H1 (cell line): Measurements from ENCODE around the gene MELTF. TPM values are rescaled to one million over a fixed set of nuclear protein-coding genes. Genes with fewer than 3 reads are reported as not detected.

Experiments
- CTCF ChIA-PET: fragments of 300-600 bp; sonication (Branson Sonifier 250); formaldehyde crosslinking; loops from one replicate; lab custom pipeline; 2021; ENCODE audit not compliant: partially characterized antibody; lab: Charles Lee
- POLR2A ChIA-PET: fragments of 300-600 bp; sonication (Branson Sonifier 250); formaldehyde crosslinking; loops from one replicate; lab custom pipeline; 2021; ENCODE audit warnings: inconsistent platforms; ENCODE audit not compliant: partially characterized antibody; lab: Charles Lee
- DNase-seq, 2 experiments: peaks; one replicate each; pipeline versions ENCODE4 v3.0.0 to v3.0.0-alpha.2; 2010 to 2022; ENCODE audit warnings: low spot score in 2 of 2, low read depth in 1 of 2, mixed read lengths in 1 of 2
- FAIRE-seq: peaks from 2 replicates; lab custom pipeline; 2011; peaks lifted over from hg19 to GRCh38; lab: Jason Lieb, UNC
- H2AFZ ChIP-seq: 2 replicates; pipeline ENCODE4 v1.8.1; 2012; ENCODE audit warnings: low read length, inconsistent platforms
- H2AK5ac ChIP-seq: 2 replicates; pipeline ENCODE4 v1.6.1; 2013; ENCODE audit warnings: low read depth, low read length
- H2BK120ac ChIP-seq: replicated peaks from 2 replicates; pipeline ENCODE3; 2013; ENCODE audit warnings: low read depth, low read length, inconsistent platforms
- H2BK12ac ChIP-seq: 2 replicates; pipeline ENCODE4 v1.6.1; 2013; ENCODE audit warnings: low read depth, low read length
- H2BK15ac ChIP-seq: 2 replicates; pipeline ENCODE4 v1.6.1; 2013; ENCODE audit warnings: low read length
- H2BK20ac ChIP-seq: 2 replicates; pipeline ENCODE4 v1.6.1; 2013; ENCODE audit warnings: low read length
- H2BK5ac ChIP-seq: 2 replicates; pipeline ENCODE4 v1.6.1; 2013; ENCODE audit warnings: low read depth, low read length
- H3K14ac ChIP-seq: 2 replicates; pipeline ENCODE4 v1.6.1; 2013; ENCODE audit warnings: inconsistent platforms; ENCODE audit not compliant: insufficient read length
- H3K18ac ChIP-seq: 2 replicates; pipeline ENCODE4 v1.6.1; 2013; ENCODE audit warnings: low read length; ENCODE audit errors: extremely low read depth
- H3K23ac ChIP-seq: 2 replicates; pipeline ENCODE4 v1.6.1; 2013; ENCODE audit warnings: inconsistent platforms; ENCODE audit not compliant: insufficient read length
- H3K23me2 ChIP-seq: 2 replicates; pipeline ENCODE4 v1.6.1; 2013; ENCODE audit warnings: low read depth, low read length
- H3K27ac ChIP-seq: 2 replicates; pipeline ENCODE4 v1.6.1; 2011; ENCODE audit warnings: low read depth, low read length, inconsistent platforms
- H3K27me3 ChIP-seq, 4 experiments: replicated peaks in 1 of 4; 1 replicate in 1 of 4; 2 replicates in 3 of 4; pipeline versions ENCODE4 v1.6.1 to v1.8.1; 2011 to 2013; ENCODE audit warnings: low read length in 3 of 4, mild to moderate bottlenecking in 3 of 4, inconsistent platforms in 2 of 4, mixed read lengths in 2 of 4, moderate library complexity in 1 of 4; ENCODE audit not compliant: control insufficient read depth in 3 of 4, insufficient read depth in 3 of 4; ENCODE audit errors: extremely low read depth in 1 of 4
- H3K36me3 ChIP-seq, 4 experiments: 2 replicates each; pipeline versions ENCODE4 v1.6.1 to v1.8.1; 2011 to 2013; ENCODE audit warnings: mild to moderate bottlenecking in 4 of 4, low read length in 3 of 4, moderate library complexity in 2 of 4, control low read depth in 1 of 4, inconsistent platforms in 1 of 4; ENCODE audit not compliant: insufficient read depth in 4 of 4, control insufficient read depth in 2 of 4
- H3K4ac ChIP-seq: replicated peaks from 2 replicates; pipeline ENCODE3; 2013; ENCODE audit warnings: low read length, low read depth, mixed read lengths, inconsistent platforms; ENCODE audit not compliant: insufficient read length
- H3K4me1 ChIP-seq, 4 experiments: replicated peaks in 1 of 4; 1 replicate in 1 of 4; 2 replicates in 3 of 4; pipeline versions ENCODE4 v1.6.1 to v1.8.1; 2011 to 2013; ENCODE audit warnings: low read length in 3 of 4, inconsistent platforms in 2 of 4, mixed read lengths in 1 of 4; ENCODE audit not compliant: insufficient read depth in 4 of 4, control insufficient read depth in 3 of 4
- H3K4me2 ChIP-seq, 2 experiments: 2 replicates each; pipeline versions ENCODE4 v1.6.1 to v1.8.1; 2011 to 2013; ENCODE audit warnings: low read depth in 2 of 2, low read length in 2 of 2, control low read depth in 1 of 2, inconsistent platforms in 1 of 2, mild to moderate bottlenecking in 1 of 2; ENCODE audit not compliant: insufficient read depth in 1 of 2
- H3K4me3 ChIP-seq, 4 experiments: fragments of 200-600, 300-600 bp in 1 of 4; sonication (generic), shearing (Covaris generic), sonication (Bioruptor Twin) in 1 of 4; 2 replicates each; pipeline versions ENCODE4 v1.5.1 to v1.8.1; 2011 to 2016; ENCODE audit warnings: low read length in 4 of 4, low read depth in 3 of 4, control low read depth in 2 of 4, inconsistent platforms in 2 of 4, mild to moderate bottlenecking in 2 of 4, mixed read lengths in 1 of 4, moderate library complexity in 1 of 4; ENCODE audit not compliant: insufficient read depth in 2 of 4; ENCODE audit errors: extremely low read depth in 1 of 4
- H3K56ac ChIP-seq: replicated peaks from 2 replicates; pipeline ENCODE3; 2013; ENCODE audit warnings: low read depth, mild to moderate bottlenecking, mixed read lengths, low read length, inconsistent platforms; ENCODE audit not compliant: insufficient read length
- H3K79me1 ChIP-seq: 2 replicates; pipeline ENCODE4 v1.6.1; 2013; ENCODE audit warnings: low read depth, low read length, control low read depth
- H3K79me2 ChIP-seq, 2 experiments: 2 replicates each; pipeline versions ENCODE4 v1.6.1 to v1.8.1; 2012 to 2013; ENCODE audit warnings: low read length in 2 of 2, mild to moderate bottlenecking in 2 of 2, inconsistent platforms in 1 of 2; ENCODE audit not compliant: insufficient read depth in 2 of 2, control insufficient read depth in 1 of 2
- H3K9ac ChIP-seq, 4 experiments: replicated peaks in 1 of 4; 1 replicate in 1 of 4; 2 replicates in 3 of 4; pipeline versions ENCODE4 v1.6.1 to v1.8.1; 2011 to 2013; ENCODE audit warnings: low read depth in 3 of 4, low read length in 3 of 4, control low read depth in 2 of 4, mild to moderate bottlenecking in 2 of 4, moderate library complexity in 2 of 4, inconsistent platforms in 1 of 4; ENCODE audit errors: extremely low read depth in 1 of 4
- H3K9me3 ChIP-seq, 2 experiments: 2 replicates each; pipeline versions ENCODE4 v1.6.1 to v1.8.1; 2012 to 2013; ENCODE audit warnings: mild to moderate bottlenecking in 2 of 2, moderate library complexity in 2 of 2, control low read depth in 1 of 2, inconsistent platforms in 1 of 2, low read depth in 1 of 2, low read length in 1 of 2, mixed read lengths in 1 of 2; ENCODE audit not compliant: insufficient read depth in 2 of 2
- H4K20me1 ChIP-seq, 2 experiments: replicated peaks in 1 of 2; 2 replicates each; pipeline versions ENCODE3 to v1.8.1; 2011 to 2013; ENCODE audit warnings: inconsistent platforms in 2 of 2, low read length in 2 of 2, mild to moderate bottlenecking in 1 of 2; ENCODE audit not compliant: insufficient read depth in 2 of 2, control insufficient read depth in 1 of 2
- H4K5ac ChIP-seq: 2 replicates; pipeline ENCODE4 v1.6.1; 2013; ENCODE audit warnings: low read length, low read depth, mixed read lengths, inconsistent platforms; ENCODE audit not compliant: insufficient read length
- H4K8ac ChIP-seq: 2 replicates; pipeline ENCODE4 v1.8.0; 2013; ENCODE audit warnings: mild to moderate bottlenecking, moderate library complexity, low read length, inconsistent platforms; ENCODE audit not compliant: insufficient read depth; ENCODE audit errors: extremely low read depth
- H4K91ac ChIP-seq: replicated peaks from 2 replicates; pipeline ENCODE3; 2013; ENCODE audit warnings: low read length, mixed read lengths, inconsistent platforms; ENCODE audit not compliant: insufficient read length
- BCL11A ChIP-seq, 2 experiments: IDR thresholded peaks; one replicate each; pipeline ENCODE4 v1.6.1; 2011; ENCODE audit warnings: low read depth in 2 of 2, low read length in 2 of 2, mild to moderate bottlenecking in 2 of 2
- CEBPB ChIP-seq: IDR thresholded peaks from 2 replicates; pipeline ENCODE4 v1.6.1; 2012; ENCODE audit warnings: low read depth, low read length
- EGR1 ChIP-seq: IDR thresholded peaks from 2 replicates; pipeline ENCODE4 v1.6.1; 2011; ENCODE audit warnings: low read depth, low read length, borderline replicate concordance
- HDAC2 ChIP-seq, 2 experiments: fragments of 300-600 bp in 1 of 2; sonication (generic) in 1 of 2; IDR thresholded peaks; 2 replicates each; pipeline ENCODE4 v1.6.1; 2011 to 2012; ENCODE audit warnings: low read depth in 2 of 2, low read length in 2 of 2, mild to moderate bottlenecking in 2 of 2, moderate library complexity in 2 of 2, borderline replicate concordance in 1 of 2, inconsistent platforms in 1 of 2
- KDM4A ChIP-seq: IDR thresholded peaks from one replicate; pipeline ENCODE4 v1.7.1; 2012; ENCODE audit warnings: low read depth, mild to moderate bottlenecking, moderate library complexity, low read length, inconsistent platforms; ENCODE audit not compliant: severe bottlenecking
- NRF1 ChIP-seq: IDR thresholded peaks from 2 replicates; pipeline ENCODE4 v1.6.1; 2011; ENCODE audit warnings: mild to moderate bottlenecking, low read depth, low read length, improper control_type of control experiment
- SAP30 ChIP-seq: fragments of 300-600 bp; sonication (generic); IDR thresholded peaks from 2 replicates; pipeline ENCODE4 v1.7.1; 2012; ENCODE audit warnings: low read length, moderate library complexity, mild to moderate bottlenecking, inconsistent platforms; ENCODE audit not compliant: insufficient read depth, insufficient replicate concordance
- SP1 ChIP-seq: IDR thresholded peaks from 2 replicates; pipeline ENCODE4 v1.6.1; 2011; ENCODE audit warnings: low read depth, low read length
- SUZ12 ChIP-seq: fragments of 200-600 bp; sonication (generic); IDR thresholded peaks from 2 replicates; pipeline ENCODE4 v1.6.1; 2012; ENCODE audit warnings: mild to moderate bottlenecking, inconsistent platforms, low read length, moderate library complexity, mixed read lengths
- TCF12 ChIP-seq: IDR thresholded peaks from 2 replicates; pipeline ENCODE4 v1.6.1; 2011; ENCODE audit warnings: low read depth, mild to moderate bottlenecking, low read length
- WGBS, 2 experiments: shearing (Covaris generic) in 1 of 2; methylation state at CpG; one replicate each; pipeline versions ENCODE4 v1.1.6 to v1.1.7; 2013 to 2015; ENCODE audit warnings: low lambda C conversion rate in 2 of 2, mixed read lengths in 2 of 2, inconsistent platforms in 1 of 2, low coverage in 1 of 2, missing lambda C conversion rate in 1 of 2; ENCODE audit not compliant: insufficient replicate concordance in 2 of 2, insufficient coverage in 1 of 2, insufficient read length in 1 of 2; ENCODE audit errors: extremely low coverage in 1 of 2, missing lambda C conversion rate in 1 of 2; 5-methylcytosine and 5-hydroxymethylcytosine counted together
- polyA plus RNA-seq, 7 experiments: library from polyadenylated mRNA; depleted of rRNA in 3 of 7; stranded (reverse) in 5 of 7; unstranded in 2 of 7; fragments of >200 nt in 5 of 7; fragments of 200-250 nt in 2 of 7; gene quantifications; 1 replicate in 5 of 7; 2 replicates in 1 of 7; 4 replicates in 1 of 7; pipeline versions ENCODE4 v1.2.1 to v1.2.3, GENCODE V29; 2011 to 2013; ENCODE audit warnings: missing spikeins in 2 of 7, mixed read lengths in 2 of 7
- total RNA-seq: library from RNA; stranded (reverse); fragmentation: NEBNext Ultra II Directional; extraction: Animal tissue kit (Norgen Biotek cat#: 25700); gene quantifications from 2 replicates; pipeline ENCODE4 v1.2.1, GENCODE V29; 2021

Gene MELTF
- total and polyA plus RNA-seq, 2 of the 8 experiments (the other 6 are each of a cell fraction or from before 2014, with no cell fraction given), result 1.7 to 3.5 TPM

DNA sequence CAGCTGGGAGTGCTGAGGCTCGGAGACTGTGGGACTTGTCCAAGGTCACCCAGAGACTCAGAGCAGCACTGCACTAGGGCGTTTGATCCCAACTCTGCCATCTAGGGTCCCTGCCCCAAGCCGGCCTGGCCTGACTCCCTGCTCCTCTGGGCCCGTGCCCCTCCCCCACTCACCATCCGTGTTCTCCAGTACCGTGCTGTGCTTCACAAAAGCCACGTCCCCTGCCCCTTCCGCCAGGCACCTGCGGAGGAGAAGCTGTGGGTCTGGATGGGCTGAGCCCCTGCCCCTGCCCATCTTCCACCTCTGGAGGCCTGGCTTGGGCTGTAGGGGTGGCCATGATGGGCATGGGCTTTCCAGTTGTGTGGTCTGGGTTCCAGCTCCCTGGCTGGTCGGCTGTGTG, 8.4 kb downstream of the MELTF start:
- H3K23me2 ChIP-seq, result no peaks in the 10 kb centered on the region
- H3K36me3 ChIP-seq, result no peaks in the 10 kb centered on the region
- H3K9ac ChIP-seq, result no peak overlapping the region
- H2BK120ac ChIP-seq, result no peak overlapping the region
- no peak overlapping the region for H2AK5ac ChIP-seq
- CTCF ChIA-PET, result interaction anchor here (1.2 to 16.7 kb wide), 4 partner anchors 9 to 36 kb away, joined by 3 to 245 read pairs (median 6); partner anchors contain the start of gene MELTF
- H3K14ac ChIP-seq, result no peak overlapping the region
- H2BK20ac ChIP-seq, result no peak overlapping the region
- 57% methylated on average over 10 of the region's 10 CpGs; no CpG with 5 or more reads in 1 of the 2 experiments for WGBS, 2 experiments
- no peak overlapping the region for H3K4ac ChIP-seq
- H3K27ac ChIP-seq, result no peak overlapping the region
- H3K56ac ChIP-seq, result no peak overlapping the region
- no peaks in the 10 kb centered on the region for H3K79me1 ChIP-seq
- H3K4me3 ChIP-seq, result no peak overlapping the region
- DNase-seq, result peak in 1 of 2 experiments; percentile 56
- H4K20me1 ChIP-seq, result no peaks in the 10 kb centered on the region
- H2AFZ ChIP-seq, result 0 out of 2 replicates have a peak overlapping the region, but pooled peaks have one; percentile 4
- H3K27me3 ChIP-seq, result no peaks in the 10 kb centered on the region
- H4K8ac ChIP-seq, result peak overlapping the region; percentile 62
- no peak overlapping the region for H3K23ac ChIP-seq
- H2BK5ac ChIP-seq, result no peak overlapping the region; the same call in 1 of the 2 replicates
- TF ChIP-seq BCL11A (IDR thresholded peaks at IDR 0.05; ENCODE audit: low read depth in 2 of 2, low read length in 2 of 2), result no peak
- no peak for TF ChIP-seq NRF1
- no peak for TF ChIP-seq SUZ12
- no peak for TF ChIP-seq KDM4A
- TF ChIP-seq EGR1, result no peak
- no peak for TF ChIP-seq HDAC2 (IDR thresholded peaks at IDR 0.05; ENCODE audit: borderline replicate concordance in 1 of 2, low read depth in 2 of 2, low read length in 2 of 2)
- TF ChIP-seq SP1, result no peak
- TF ChIP-seq CEBPB, result no peak
- no peak for TF ChIP-seq TCF12
- TF ChIP-seq SAP30, result no peak
- TF ChIP-seq, all 59 proteins: peak for 0
- H3K4me1 ChIP-seq, result peaks cover 0 to 16% (median 11%) of the 10 kb centered on the region in 4 experiments; a peak in 5 of 7 replicates
- H4K5ac ChIP-seq, result no peak overlapping the region
- POLR2A ChIA-PET, result interaction anchor here (0.6 to 1.8 kb wide), 2 partner anchors 10 to 17 kb away, joined by 3 to 9 read pairs; no protein-coding TSS in a partner anchor
- H3K4me2 ChIP-seq, result no peak overlapping the region; a peak in 1 of 4 replicates
- FAIRE-seq, result no peak
- H4K91ac ChIP-seq, result peak overlapping the region; percentile 26
- peak overlapping the region; percentile 72; the same call in 1 of the 2 replicates for H2BK15ac ChIP-seq
- no peaks in the 10 kb centered on the region for H3K79me2 ChIP-seq
- H2BK12ac ChIP-seq, result 0 out of 2 replicates have a peak overlapping the region, but pooled peaks have one; percentile 55
- peak overlapping the region; percentile 67; the same call in 1 of the 2 replicates for H3K18ac ChIP-seq
- no peaks in the 10 kb centered on the region for H3K9me3 ChIP-seq
